Keratinocyte (primary cell): Measurements from ENCODE around the gene CCR5AS.
"Not testable (repeated sequence)": the region's sequence is repeated elsewhere in the genome, so short reads cannot be mapped to it uniquely, and the experiment has no call there.

Source experiments
- DNase-seq: peaks from one replicate; pipeline ENCODE4 v3.0.0-alpha.2; 2011; ENCODE audit warnings: low read depth, missing footprints, low spot score
- FAIRE-seq: peaks from 2 replicates; lab custom pipeline; 2011; peaks lifted over from hg19 to GRCh38; lab: Jason Lieb, UNC
- H2AFZ ChIP-seq: 2 replicates; pipeline ENCODE4 v1.6.0; 2012; ENCODE audit warnings: low read length, control low read depth, inconsistent platforms; ENCODE audit not compliant: control insufficient read depth
- H3K27ac ChIP-seq: 2 replicates; pipeline ENCODE4 v1.5.1; 2011; ENCODE audit warnings: low read length; ENCODE audit not compliant: control insufficient read depth, insufficient read depth
- H3K27me3 ChIP-seq: 3 replicates; pipeline ENCODE4 v1.6.0; 2011; ENCODE audit warnings: low read length; ENCODE audit not compliant: control insufficient read depth, insufficient read depth; ENCODE audit errors: extremely low read depth
- H3K36me3 ChIP-seq, 2 experiments: 2 replicates in 1 of 2; 3 replicates in 1 of 2; pipeline ENCODE4 v1.5.1; 2011; ENCODE audit warnings: low read length in 2 of 2, mild to moderate bottlenecking in 1 of 2; ENCODE audit not compliant: control insufficient read depth in 2 of 2, insufficient read depth in 2 of 2; ENCODE audit errors: extremely low read depth in 1 of 2
- H3K4me1 ChIP-seq: 3 replicates; pipeline ENCODE4 v1.5.1; 2011; ENCODE audit warnings: low read length; ENCODE audit not compliant: control insufficient read depth, insufficient read depth; ENCODE audit errors: extremely low read depth
- H3K4me2 ChIP-seq: 3 replicates; pipeline ENCODE4 v1.6.0; 2011; ENCODE audit warnings: low read depth, low read length; ENCODE audit not compliant: control insufficient read depth, insufficient read depth; ENCODE audit errors: extremely low read depth
- H3K4me3 ChIP-seq, 3 experiments: fragments of 200-600 bp in 1 of 3; sonication (generic) in 1 of 3; 2 replicates in 2 of 3; 3 replicates in 1 of 3; pipeline ENCODE4 v1.5.1; 2011 to 2016; ENCODE audit warnings: low read length in 3 of 3, mild to moderate bottlenecking in 3 of 3, control low read depth in 2 of 3, inconsistent platforms in 1 of 3, low read depth in 1 of 3, mixed read lengths in 1 of 3, mixed run types in 1 of 3, moderate library complexity in 1 of 3; ENCODE audit not compliant: control insufficient read depth in 2 of 3, insufficient read depth in 2 of 3; ENCODE audit errors: extremely low read depth in 1 of 3
- H3K79me2 ChIP-seq: 2 replicates; pipeline ENCODE4 v1.6.0; 2012; ENCODE audit warnings: low read length; ENCODE audit not compliant: control insufficient read depth, insufficient read depth
- H3K9ac ChIP-seq: 3 replicates; pipeline ENCODE4 v1.6.0; 2011; ENCODE audit warnings: low read length; ENCODE audit not compliant: control insufficient read depth, insufficient read depth; ENCODE audit errors: extremely low read depth
- H3K9me1 ChIP-seq: 3 replicates; pipeline ENCODE4 v1.6.0; 2011; ENCODE audit warnings: low read length; ENCODE audit not compliant: control insufficient read depth, insufficient read depth; ENCODE audit errors: extremely low read depth
- H3K9me3 ChIP-seq: 2 replicates; pipeline ENCODE4 v1.5.1; 2012; ENCODE audit warnings: low read depth, low read length; ENCODE audit not compliant: control insufficient read depth
- H4K20me1 ChIP-seq: 3 replicates; pipeline ENCODE4 v1.6.0; 2011; ENCODE audit warnings: low read length; ENCODE audit not compliant: control insufficient read depth, insufficient read depth; ENCODE audit errors: extremely low read depth
- EZH2 ChIP-seq: IDR thresholded peaks from one replicate; pipeline ENCODE4 v1.6.1; 2012; ENCODE audit warnings: inconsistent platforms, mild to moderate bottlenecking, low read length, moderate library complexity
- dilution Hi-C: fragments of 300-500 bp; cut with MboI; formaldehyde crosslinking; loops from one replicate; pipeline ENCODE4 v1.7.0; 2020; ENCODE audit warnings: low sequenced_read_pairs; ENCODE audit not compliant: extremely low pct_ligation_motif_present
- TF ChIP-seq, protein P1 (sequence below), 3 experiments: IDR thresholded peaks in 1 of 3; conservative IDR thresholded peaks in 1 of 3; optimal IDR thresholded peaks in 1 of 3; 2 replicates in 2 of 3; 3 replicates in 1 of 3; pipeline versions ENCODE3 to v1.5.1; 2011; ENCODE audit warnings: low read length in 3 of 3, mild to moderate bottlenecking in 3 of 3, moderate library complexity in 2 of 3, control low read depth in 1 of 3, inconsistent platforms in 1 of 3; ENCODE audit not compliant: insufficient read depth in 2 of 3; ENCODE audit errors: extremely low read depth in 1 of 3

CCR5AS gene

DNA sequence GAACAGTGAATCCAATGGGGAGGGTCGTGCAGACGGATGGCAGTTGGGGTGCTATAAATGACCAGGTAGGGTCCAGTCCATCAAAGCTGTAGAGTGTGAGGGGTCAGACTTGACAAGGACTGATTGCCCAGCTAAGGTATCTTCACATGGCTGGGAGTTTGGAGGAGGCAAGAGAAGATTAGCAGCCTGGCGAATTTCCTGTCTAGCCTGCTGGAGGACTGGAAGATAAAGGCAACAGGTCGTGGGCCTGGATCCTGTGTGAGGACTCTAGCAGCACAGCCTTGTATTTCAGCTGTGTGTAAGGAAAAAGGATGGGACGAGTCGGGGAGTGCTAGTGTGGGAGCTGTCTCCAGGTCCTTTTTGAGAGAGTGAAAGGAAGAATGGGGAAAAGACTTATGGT lies 17.6 kb downstream of the CCR5AS start:
- Histone ChIP-seq H3K4me3 (no peak overlapping the region), H3K36me3 (no peaks in the 10 kb centered on the region), H4K20me1 (no peaks in the 10 kb centered on the region), H3K79me2 (no peaks in the 10 kb centered on the region), H3K4me1 (peaks cover 14% of the 10 kb centered on the region), H3K27me3 (no peaks in the 10 kb centered on the region), H3K9me3 (peaks cover 2% of the 10 kb centered on the region), H3K4me2 (no peak overlapping the region), H2AFZ (no peak overlapping the region), H3K27ac (no peak overlapping the region), H3K9me1 (no peaks in the 10 kb centered on the region), H3K9ac (no peak overlapping the region)
- DNase-seq (no peak), FAIRE-seq (no peak)
- dilution Hi-C loops = no loop called here
- TF ChIP-seq, protein P1, sequence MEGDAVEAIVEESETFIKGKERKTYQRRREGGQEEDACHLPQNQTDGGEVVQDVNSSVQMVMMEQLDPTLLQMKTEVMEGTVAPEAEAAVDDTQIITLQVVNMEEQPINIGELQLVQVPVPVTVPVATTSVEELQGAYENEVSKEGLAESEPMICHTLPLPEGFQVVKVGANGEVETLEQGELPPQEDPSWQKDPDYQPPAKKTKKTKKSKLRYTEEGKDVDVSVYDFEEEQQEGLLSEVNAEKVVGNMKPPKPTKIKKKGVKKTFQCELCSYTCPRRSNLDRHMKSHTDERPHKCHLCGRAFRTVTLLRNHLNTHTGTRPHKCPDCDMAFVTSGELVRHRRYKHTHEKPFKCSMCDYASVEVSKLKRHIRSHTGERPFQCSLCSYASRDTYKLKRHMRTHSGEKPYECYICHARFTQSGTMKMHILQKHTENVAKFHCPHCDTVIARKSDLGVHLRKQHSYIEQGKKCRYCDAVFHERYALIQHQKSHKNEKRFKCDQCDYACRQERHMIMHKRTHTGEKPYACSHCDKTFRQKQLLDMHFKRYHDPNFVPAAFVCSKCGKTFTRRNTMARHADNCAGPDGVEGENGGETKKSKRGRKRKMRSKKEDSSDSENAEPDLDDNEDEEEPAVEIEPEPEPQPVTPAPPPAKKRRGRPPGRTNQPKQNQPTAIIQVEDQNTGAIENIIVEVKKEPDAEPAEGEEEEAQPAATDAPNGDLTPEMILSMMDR (optimal IDR thresholded peaks at IDR 0.05 in 1 of 3, IDR thresholded peaks at IDR 0.05 in 1 of 3, conservative IDR thresholded peaks at IDR 0.05 in 1 of 3; ENCODE audit: extremely low read depth in 1 of 3, insufficient read depth in 2 of 3, low read length in 3 of 3) = no peak
- no peak for TF ChIP-seq EZH2

DNA sequence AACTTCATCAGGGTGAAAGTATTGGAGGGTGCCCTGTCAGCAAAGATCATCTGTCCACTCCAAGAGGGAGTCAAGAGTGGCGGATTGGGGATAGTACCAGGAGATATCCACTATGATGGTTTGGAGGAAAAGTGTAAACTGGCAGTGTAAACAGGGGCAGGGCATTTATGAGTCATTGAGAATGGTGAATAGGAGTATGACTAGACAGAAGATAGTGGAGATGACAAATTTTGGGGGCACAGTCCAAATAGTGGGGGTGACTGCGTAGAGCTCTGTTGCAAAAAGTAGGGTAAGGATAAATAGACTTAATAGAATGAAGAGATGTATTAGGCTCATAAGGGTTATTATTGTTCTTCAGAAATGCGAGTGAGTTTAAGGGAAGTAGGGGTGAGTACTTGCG lies 18.0 kb downstream of the CCR5AS start:
- FAIRE-seq, H3K27ac ChIP-seq, DNase-seq, H3K4me3 ChIP-seq, H4K20me1 ChIP-seq, H3K9ac ChIP-seq, H2AFZ ChIP-seq, H3K9me3 ChIP-seq, H3K27me3 ChIP-seq, dilution Hi-C loops, H3K36me3 ChIP-seq, H3K79me2 ChIP-seq, H3K9me1 ChIP-seq, H3K4me2 ChIP-seq: not testable (repeated sequence)
- H3K4me1 ChIP-seq = peaks cover 14% of the 10 kb centered on the region

DNA sequence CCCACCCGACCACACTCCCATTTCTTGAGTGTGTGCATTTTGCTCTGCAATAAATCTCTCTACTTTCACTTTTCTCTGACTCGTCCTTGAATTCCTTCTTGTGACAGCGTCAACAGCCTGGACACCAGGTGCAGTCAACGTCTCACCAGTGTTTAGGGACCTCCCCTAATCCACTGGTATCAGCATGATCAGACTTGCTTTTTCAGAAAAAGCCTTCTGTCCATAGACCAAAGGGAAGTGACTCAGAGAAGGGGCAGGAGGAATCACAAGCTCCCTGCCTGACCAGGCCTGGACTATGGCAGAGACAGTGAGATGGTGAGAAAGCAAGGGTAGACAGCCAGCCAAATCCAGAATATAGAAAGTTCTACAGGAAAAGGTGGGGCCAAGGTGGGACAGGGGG lies 20.7 kb downstream of the CCR5AS start:
- no peak overlapping the region for H3K4me3 ChIP-seq
- H3K4me2 ChIP-seq = peak overlapping the region; percentile 49
- H3K4me1 ChIP-seq = peaks cover 16% of the 10 kb centered on the region
- TF ChIP-seq, protein P1 (optimal IDR thresholded peaks at IDR 0.05 in 1 of 3, IDR thresholded peaks at IDR 0.05 in 1 of 3, conservative IDR thresholded peaks at IDR 0.05 in 1 of 3; ENCODE audit: extremely low read depth in 1 of 3, insufficient read depth in 2 of 3, low read length in 3 of 3) = no peak
- TF ChIP-seq EZH2 = no peak
- H3K9me3 ChIP-seq = peaks cover 2% of the 10 kb centered on the region
- no peaks in the 10 kb centered on the region for H4K20me1 ChIP-seq
- peak overlapping the region; percentile 70 for H2AFZ ChIP-seq
- DNase-seq (peak; percentile 99), FAIRE-seq (peak; percentile 98)
- H3K36me3 ChIP-seq = no peaks in the 10 kb centered on the region
- H3K27me3 ChIP-seq = no peaks in the 10 kb centered on the region
- no peak overlapping the region for H3K9ac ChIP-seq
- H3K79me2 ChIP-seq = no peaks in the 10 kb centered on the region
- H3K9me1 ChIP-seq = no peaks in the 10 kb centered on the region
- dilution Hi-C loops = no loop called here
- peak overlapping the region; percentile 70 for H3K27ac ChIP-seq
